Embryonic facial prominence (tissue), 1 donor: ENCODE results near the gene EFCAB11.

Experiments
- DNase-seq: peaks from one replicate; pipeline ENCODE4 v3.0.0-alpha.2; 2016; ENCODE audit errors: extremely low spot score

EFCAB11 gene, protein sequence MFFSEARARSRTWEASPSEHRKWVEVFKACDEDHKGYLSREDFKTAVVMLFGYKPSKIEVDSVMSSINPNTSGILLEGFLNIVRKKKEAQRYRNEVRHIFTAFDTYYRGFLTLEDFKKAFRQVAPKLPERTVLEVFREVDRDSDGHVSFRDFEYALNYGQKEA

DNA sequence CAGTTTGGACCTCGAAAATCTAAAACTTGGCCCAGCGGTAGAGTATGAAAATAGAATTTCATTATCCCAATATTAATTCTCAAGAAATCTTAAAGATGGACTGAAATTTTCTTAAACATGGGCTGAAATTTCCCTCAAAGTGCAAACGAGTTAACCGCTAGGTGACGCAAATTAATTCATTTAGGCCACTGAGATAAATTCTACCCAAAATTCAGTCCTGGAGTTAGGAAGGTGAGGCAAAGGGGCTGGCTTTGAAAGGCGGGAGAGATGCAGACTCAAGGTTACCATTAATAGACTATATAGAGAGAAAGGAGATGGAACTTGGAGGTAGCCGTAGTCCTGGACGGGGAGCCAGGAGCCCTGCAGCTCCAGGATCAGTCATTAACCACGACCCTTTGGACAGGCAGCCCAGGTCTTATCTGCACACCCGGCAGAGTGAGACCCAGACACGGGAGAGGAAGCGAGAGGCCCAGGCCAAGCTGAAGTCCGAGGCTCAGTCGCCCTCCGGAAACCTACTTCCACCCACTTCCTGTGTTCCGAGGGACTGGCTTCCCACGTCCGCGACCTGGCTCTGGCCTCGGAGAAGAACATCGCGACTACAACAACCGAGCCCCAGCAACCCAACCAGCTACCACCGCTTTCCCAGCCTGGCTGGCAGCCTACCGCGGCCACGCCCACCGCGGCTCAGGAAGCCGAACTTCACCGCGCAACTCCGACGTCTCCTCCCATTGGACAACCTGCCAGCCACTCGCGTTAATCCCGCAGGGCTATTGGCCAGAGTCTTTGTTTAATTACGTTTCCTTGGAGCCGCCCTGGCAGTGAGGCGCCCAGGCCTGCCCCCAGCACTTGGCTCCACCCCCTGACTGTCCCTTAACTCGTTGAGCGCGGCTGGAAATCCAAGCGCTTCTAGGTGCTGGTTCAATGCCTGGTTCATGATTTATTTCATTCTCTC, at the start of gene EFCAB11:
Gene EFCAB11, minus strand, starts transcription at position 661 of the 952 bp plus-strand sequence. Its CDS starts 70 bp downstream, at position 591.
- peak; percentile 98 for DNase-seq

DNA sequence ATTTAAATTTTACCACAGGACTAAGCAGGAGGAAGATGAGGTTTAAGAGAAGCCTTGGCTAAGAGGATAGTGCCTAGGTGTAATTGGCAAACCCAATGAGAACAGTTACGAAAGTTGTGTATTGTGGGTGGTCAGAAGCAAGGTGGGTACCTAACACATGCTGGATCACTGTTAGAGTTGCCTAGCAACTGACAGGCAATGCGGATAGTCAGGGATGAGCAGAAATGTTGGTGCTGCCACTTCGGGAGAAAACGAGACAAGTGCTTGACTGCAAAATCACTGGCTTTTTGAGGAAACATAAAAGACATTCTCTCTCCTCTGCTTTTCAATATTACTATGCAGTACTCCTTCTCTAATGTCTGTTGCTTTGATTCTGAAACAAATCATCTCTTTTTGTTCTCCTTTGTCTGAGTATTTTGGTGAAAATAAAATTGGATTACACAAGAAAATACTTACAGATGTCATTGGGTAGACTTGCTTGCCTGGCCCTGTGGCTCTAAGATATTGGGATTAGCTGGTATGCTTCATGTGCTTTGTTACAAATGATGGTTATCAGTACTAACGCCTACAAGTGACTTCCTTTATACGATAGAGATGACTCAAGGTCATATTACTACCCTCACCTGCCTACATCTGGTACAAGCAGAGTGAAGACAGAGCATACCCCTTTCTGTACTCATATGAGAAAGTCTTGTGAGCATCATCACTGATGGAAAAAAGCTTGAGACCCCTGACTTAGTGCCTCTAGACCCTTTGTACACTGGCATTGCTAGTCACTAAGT, 49.2 kb upstream of the EFCAB11 start:
- no peak for DNase-seq

DNA sequence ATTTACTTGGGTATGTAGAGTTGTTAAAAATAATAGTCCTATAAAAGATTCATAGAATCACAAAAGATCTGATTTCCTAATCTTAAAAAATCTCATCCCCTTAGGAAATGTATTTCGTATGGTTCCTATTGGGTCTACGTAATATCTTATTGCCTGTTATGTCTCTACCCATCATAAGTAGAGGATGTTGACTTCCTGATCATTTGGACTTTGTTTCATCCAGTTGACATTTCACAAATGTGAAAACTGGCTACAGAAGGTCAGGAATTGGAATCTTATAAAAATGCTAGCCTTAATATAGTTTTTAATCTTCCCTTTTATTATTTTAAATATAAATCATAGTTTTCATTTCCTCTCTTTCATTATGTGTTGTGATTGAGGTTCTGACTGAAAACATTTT, 46.4 kb upstream of the EFCAB11 start:
- DNase-seq: no peak

DNA sequence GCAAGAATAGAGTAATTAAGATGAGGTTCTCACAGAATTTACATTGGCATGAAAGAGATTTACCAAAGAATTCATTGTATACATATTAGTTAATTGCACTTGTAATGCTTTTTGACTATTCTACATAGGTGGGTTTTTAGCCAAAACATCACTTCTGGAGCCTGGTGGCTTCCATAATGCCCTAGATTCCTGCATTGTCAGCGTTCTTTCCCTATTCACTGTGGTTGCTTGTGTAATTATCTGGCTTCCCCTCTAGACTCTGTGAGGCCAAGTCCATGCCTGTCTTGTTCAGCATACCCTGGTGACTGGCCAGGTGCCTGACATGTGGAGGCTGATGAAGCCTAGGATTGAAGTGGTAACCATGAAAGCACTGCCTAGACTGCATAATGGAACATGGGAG, 42.4 kb upstream of the EFCAB11 start:
- no peak for DNase-seq

DNA sequence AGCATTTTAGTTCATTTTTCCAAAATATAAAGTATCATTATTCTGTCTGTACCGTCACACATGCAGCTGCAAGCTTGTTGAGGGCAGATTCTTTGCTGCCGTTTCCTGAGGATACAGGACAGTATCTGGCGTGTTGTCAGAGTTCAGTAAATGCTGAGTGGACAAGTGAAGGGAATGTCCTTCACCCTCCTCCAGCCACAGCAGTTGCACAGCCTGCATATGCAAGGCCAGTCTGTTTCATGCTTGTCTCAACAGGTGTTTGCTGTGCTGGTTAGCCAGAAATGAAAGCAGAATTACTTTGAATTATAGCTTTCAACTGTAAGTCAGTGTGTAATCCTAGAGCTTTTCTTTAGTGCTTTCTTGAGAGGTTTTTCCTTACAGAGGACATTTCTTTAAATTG, 37.7 kb upstream of the EFCAB11 start:
- DNase-seq: no peak

DNA sequence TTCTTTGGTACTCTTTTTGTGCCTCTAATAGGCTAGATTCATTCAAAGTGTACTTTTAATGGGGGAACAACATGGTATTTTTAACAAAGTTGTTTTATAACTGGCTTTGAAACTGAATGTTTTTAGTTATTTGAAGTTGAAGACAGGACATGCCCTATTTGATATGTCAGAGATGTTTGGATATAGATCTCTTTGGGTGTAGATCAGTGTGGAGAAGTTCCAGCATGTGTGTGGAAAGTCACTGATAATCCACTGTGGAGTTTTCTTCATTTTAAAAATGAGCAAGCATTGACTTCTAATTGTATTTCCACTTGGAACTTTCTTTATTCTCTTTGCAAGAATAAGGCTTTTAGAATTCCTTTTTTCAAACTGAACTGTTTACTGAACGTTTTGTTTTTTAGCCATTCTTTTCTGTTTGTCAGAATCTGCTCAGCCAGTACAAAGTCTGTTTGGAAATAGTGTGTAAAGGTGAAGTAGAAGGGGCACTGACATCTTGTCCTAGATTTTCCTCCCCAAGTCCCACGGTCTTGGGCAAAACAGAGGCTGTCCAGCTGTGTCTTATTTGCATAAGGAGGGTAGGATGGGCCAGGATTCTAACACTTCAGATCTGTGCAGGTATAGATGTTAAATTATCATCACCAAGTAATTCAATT, 36.2 kb upstream of the EFCAB11 start:
- no peak for DNase-seq

DNA sequence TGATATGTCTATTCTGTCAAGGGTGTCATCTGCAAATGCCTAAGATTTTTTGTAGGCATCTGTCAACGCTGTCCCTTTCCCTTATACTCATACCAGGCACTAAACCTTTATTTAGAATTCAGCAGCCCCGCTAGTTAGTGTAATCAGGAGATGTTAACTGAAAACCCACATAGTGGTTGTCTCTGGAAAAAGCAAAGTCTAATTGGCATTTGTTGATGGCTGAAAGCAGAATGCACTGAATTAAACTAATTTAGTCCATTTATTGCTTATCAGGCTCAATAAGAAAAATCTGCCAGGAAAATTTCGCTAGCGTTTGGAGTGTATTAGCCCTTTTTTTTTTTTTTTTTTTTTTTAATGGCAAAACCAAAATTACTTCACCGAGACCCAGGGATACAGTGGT, 35.7 kb upstream of the EFCAB11 start:
- no peak for DNase-seq

DNA sequence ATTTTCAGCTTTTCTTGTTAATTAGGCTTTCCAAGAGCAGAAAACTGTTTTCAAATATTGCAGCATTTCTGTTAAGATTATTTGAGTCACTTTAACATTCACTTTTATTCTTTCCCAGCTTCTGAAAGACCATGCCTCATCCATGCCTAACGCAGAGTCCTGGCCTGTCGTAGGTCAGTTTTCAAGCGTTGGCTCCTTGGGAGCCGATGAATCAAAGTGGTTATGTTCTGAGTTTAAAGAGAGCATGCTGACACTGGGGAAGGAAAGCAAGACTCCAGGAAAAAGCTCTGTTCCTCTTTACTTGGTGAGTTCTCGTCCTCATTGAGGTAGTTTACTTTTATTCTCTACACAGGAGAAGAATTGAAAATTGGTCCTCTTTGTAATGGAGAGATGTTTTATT, 34.3 kb upstream of the EFCAB11 start:
- no peak for DNase-seq

DNA sequence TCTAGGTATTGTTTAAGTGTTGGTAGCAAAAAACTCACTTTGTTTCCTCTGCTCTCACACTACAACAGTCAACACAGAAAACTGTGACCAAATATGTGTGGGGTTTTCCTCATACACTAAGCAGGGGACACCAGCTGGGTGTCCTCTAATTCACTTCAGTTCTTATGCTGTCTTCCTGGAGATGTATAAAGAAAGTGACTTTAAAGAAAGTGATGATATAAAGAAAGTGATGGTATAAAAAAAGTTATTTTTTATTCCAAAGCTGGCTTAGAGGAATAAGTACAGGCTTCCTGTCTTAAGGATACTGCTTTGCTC, 32.6 kb upstream of the EFCAB11 start:
- no peak for DNase-seq

DNA sequence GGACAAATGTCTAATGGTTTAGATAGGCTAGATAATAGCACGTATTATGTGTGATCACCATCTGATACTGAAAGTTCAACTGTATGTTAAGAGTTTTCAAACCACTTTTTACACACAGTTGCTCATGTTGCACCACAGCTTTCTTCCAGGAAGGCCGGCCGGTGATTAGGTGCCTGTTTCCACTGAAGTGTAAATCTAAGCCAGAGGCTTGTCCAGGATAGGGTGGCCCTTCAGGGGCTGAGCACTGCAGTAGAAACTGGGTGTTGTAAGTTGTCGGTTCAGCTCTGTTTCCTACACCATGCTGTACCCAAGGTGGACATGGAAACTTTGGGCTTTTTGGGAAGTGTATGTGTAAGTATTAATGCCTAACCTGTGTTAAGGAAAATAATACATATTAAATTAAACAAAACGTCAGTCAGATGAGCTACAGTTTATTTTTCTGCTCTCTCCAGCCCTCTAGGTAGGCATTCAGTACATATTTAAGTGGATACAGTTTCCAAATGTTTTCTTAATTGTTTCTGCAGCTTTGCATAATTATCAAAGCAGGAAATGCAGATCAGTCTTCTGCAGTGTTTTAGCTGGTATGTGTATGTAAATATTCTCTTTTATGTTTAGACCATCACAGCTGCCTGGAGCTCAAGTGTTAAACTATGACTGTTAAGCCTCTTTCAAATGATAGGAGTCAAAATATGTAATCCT, 32.1 kb upstream of the EFCAB11 start:
- DNase-seq: no peak

DNA sequence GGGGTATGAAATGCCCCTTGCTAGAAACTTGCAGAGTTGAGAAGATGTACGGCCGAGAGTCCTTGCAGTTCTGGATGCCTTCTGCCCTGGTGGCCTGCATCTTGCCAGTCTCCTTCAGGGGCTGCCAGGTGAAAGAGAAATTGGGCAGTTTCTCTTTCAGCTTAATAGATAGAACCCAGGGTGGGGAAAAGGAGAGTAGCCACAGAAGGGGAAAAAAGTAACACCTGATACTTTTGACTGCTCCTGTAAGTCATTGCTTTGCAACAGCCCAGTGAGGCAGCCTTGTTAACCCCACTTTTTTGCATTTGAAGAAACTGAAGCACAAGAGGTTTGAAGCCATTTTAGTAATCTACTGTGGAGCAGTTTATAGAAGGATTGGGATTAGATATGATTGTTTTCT, 28.8 kb upstream of the EFCAB11 start:
- DNase-seq: no peak

DNA sequence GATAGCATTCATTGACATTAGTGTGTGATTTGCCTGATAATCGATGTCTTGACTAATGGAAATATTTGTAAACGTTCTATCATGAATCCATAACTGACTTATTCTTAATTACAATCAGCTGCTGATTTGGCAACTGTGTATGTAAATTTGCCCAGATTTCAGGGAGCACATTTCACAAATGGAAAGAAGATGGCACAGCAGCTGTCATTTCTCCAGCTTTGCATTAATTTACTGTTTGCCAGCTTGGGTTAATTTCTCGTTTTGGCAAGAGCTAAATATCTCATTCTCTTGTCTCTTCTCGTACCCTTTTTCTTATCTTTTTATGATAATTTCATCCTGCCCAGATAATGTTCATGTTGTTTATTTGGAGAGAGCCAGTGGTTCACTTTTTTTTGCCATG, 24.1 kb upstream of the EFCAB11 start:
- DNase-seq: no peak

DNA sequence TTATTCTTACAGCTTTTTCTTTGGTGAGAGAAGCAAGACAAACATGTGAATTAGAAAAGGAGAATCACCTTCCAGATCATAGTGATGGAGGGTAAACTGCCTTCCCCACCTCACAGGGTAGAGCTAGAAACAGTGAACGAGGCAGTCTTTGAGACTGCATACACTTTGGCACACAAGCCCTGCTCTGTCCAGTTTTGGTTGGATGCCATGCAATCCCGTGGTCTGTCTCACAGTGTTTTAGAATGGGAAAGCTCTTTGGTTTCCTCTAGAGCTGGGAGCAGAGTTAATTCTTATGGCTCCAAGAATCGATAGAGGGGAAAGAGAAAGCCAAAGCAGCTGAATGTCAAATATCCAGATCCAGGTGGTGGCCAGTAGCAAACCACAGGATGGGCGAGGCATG, 23.1 kb upstream of the EFCAB11 start:
- DNase-seq: no peak

DNA sequence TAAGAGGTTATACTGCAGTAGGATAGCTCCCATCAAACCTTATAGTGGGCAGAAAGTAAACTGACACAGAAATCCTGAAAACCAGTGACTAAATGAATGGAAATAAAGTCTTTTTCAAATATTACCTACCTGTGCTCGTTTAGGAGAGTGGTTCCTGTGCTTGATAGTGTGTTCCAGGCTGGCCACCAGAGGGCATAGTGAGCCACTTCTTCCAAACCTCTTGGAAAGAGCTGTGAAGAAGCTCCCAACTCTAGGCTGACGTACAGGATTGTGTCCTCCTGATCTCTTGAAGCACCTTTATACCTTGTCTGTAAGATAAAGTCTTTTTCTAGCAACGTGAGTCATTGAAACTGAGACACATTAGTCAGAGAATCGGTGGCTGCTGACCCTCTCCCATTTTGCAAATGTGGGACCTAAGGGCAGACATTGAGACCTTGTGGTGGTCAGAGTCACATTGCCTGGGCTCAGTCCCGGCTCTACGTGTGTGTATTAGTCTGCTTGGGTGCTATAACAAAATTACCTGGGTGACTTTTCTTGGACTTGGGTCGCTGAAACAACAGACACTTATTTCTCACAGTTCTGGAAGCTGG, 18.8 kb upstream of the EFCAB11 start:
- DNase-seq: peak; percentile 35

DNA sequence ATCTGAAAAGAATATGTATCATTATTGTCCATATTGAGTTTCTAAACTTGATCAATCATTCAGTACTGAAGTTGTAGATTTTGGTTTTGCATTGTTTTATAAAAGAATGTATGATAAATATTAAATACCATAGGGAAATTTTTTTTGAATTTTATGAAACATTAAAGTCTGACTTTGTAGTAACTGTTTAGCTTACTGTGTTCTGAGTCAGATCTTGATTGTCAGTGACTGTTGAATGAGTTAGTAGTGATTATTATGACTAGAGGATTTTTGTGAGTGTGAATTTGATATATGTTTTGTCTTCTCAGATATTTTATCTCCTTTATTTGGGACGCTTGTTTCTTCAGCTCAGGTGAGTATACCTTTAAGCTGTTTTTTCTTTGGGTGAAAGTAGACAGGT, 11.3 kb upstream of the EFCAB11 start:
- DNase-seq: no peak

DNA sequence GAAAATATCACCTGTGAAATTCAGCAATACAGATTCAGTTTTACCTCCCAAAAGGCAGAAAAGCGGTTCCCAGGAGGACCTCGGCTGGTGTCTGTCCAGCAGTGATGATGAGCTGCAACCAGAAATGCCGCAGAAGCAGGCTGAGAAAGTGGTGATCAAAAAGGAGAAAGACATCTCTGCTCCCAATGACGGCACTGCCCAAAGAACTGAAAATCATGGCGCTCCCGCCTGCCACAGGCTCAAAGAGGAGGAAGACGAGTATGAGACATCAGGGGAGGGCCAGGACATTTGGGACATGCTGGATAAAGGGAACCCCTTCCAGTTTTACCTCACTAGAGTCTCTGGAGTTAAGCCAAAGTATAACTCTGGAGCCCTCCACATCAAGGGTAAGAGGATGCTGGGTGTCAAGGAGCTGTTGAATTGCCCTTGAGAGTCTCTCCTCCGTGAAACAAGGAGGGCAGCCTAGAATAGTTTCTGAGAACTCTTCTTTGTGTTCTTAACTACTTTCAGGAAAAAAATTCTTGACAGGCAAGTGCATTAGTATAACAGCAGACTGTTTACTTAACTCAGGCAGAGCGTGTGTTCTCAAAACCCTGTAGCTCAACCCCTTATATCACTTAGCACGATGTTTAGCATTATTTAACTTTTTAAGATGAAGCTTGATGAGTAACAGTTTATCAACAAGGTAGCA, 8.9 kb upstream of the EFCAB11 start:
- DNase-seq: no peak

DNA sequence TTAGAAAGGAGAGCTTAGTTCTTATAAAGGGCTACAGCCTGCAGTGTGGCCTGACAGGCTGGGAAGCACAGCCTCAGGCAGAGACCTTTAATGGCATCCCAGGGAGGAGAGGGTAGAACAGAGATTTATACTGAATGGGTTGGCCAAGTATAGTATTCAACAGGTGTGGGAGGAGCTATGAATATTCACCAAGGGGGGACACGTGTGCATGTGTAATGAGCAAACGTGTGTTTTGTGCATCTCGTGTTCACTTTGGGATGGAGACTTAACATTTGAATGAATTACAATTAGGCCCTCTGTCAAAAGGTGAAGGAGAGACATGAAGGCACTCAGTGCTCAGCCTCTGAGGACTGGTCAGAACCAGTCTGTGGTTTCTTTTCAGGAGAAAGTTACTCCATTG, 6.4 kb upstream of the EFCAB11 start:
- DNase-seq: no peak

DNA sequence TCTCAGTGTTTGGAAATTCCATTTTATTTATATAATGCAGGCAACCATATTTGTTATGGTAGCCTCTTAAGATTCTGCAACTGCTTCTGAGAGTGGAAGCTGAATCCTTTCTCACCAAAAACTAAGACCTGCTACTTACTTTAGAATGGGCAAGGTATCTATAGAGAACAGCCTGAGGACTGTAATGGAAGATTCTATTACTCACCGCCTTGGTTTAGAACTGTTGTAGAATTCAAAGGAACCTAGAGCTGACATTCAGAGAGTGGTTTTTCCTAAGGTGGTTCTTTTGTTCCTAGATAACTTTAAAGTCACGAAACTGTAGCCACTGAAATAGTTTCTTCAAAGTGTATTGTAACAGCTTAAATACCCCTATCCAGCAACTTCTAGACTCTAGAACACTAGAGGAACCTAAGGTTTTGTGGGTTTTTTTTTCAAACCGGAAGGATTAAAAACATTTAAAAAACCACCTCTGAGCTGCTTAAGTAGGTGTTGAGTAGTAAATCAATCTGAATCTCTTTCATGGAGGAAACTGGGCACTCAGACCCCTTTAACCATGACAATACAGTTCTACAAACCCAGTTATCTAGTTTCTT, 5.4 kb upstream of the EFCAB11 start:
- no peak for DNase-seq

DNA sequence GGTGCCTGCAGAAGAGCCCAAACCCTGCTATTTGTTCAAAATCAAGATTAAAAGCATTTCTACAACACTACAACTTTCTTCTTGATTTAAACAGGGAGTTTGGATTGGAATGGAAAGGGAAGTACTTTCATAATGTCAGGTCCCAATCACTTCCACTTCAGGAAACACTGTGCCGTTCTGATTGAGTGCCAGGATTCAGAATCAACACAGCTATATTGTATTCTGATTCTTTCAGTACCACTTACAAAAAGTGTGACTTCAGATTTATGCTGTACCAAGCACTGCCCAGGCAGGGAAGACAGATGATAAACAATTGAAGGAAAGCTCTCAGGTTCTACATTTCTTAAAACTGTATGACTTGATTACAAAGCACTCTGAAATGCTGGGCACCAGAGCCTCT, 4.4 kb upstream of the EFCAB11 start:
- no peak for DNase-seq

DNA sequence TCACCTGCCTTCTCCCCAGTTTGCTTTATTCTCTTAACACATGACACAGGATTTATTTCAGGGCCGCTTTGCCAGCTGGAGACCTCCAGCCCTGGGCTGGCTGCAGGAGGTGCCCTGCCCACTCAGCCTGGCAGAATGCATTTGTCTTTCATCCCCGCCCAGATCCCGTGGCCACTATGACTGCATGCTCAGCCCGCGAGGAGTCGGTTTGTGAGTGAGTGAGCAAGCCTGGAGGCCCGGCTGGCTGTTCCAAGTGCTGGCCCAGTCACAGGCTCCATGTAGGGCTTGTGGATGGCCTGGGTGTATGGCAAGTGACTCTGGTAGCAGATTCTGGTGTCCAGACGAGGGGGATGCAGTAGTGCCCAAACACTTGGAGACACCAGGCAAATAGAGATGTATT, 3.3 kb upstream of the EFCAB11 start:
- no peak for DNase-seq
